Activated CD8-positive, alpha-beta memory T cell treated with anti-CD3 and anti-CD28 coated beads, Interleukin-2, amount 50 U/mL, for 1 hour (primary cell): ENCODE data around the gene CYP39A1.

Experiments used
- DNase-seq: peaks from one replicate; pipeline ENCODE4 v3.0.0-alpha.2; 2020; ENCODE audit errors: extremely low read depth

The CYP39A1 gene

GRCh38 chr6:46511320-46511719, 141.3 kb downstream of the CYP39A1 start:
- DNase-seq, result no peak

- DNase-seq, result no peak
Observed at GRCh38 chr6:46510651-46511050, 142.0 kb downstream of the CYP39A1 start.

- DNase-seq, result no peak
Observed at GRCh38 chr6:46509981-46510510, 142.6 kb downstream of the CYP39A1 start.

- no peak for DNase-seq
Observed at GRCh38 chr6:46509063-46509462, 143.6 kb downstream of the CYP39A1 start.

- DNase-seq, result no peak
Observed at GRCh38 chr6:46507426-46507825, 145.2 kb downstream of the CYP39A1 start.

GRCh38 chr6:46505693-46506512, 146.7 kb downstream of the CYP39A1 start:
- DNase-seq, result no peak

- DNase-seq, result no peak
Observed at GRCh38 chr6:46504242-46504641, 148.4 kb downstream of the CYP39A1 start.

GRCh38 chr6:46502486-46503119, 150.0 kb downstream of the CYP39A1 start:
- DNase-seq, result no peak

GRCh38 chr6:46501136-46502089, 151.2 kb downstream of the CYP39A1 start:
- DNase-seq, result no peak

- DNase-seq, result no peak
Observed at GRCh38 chr6:46500382-46500781, 152.2 kb downstream of the CYP39A1 start.
